GM19328 (cell line): Measurements from ENCODE around the gene GRIK2.

Experiments
- ATAC-seq: cut with Tn5 transposase; IDR thresholded peaks from one replicate; pipeline ENCODE4 v1.9.1; 2021; ENCODE audit warnings: mild to moderate bottlenecking, moderate library complexity; ENCODE audit not compliant: unreplicated experiment

GRIK2 gene

GRCh38 chr6:101400326-101401135 is 7.0 kb downstream of the GRIK2 start:
- ATAC-seq: no peak

- ATAC-seq: no peak
Observed at GRCh38 chr6:101401171-101401570, 7.7 kb downstream of the GRIK2 start.

- no peak for ATAC-seq
Observed at GRCh38 chr6:101401792-101402621, 8.5 kb downstream of the GRIK2 start.

- ATAC-seq: no peak
Observed at GRCh38 chr6:101402622-101403031, 9.1 kb downstream of the GRIK2 start.

- ATAC-seq: no peak
Observed at GRCh38 chr6:101403216-101403945, 9.9 kb downstream of the GRIK2 start.

GRCh38 chr6:101404775-101405174 is 11.3 kb downstream of the GRIK2 start:
- ATAC-seq: no peak

- no peak for ATAC-seq
Observed at GRCh38 chr6:101413773-101414172, 20.3 kb downstream of the GRIK2 start.

GRCh38 chr6:101417900-101418299 is 24.4 kb downstream of the GRIK2 start:
- ATAC-seq: no peak

GRCh38 chr6:101422251-101422650 is 28.7 kb downstream of the GRIK2 start:
- ATAC-seq: no peak

GRCh38 chr6:101422811-101423210 is 29.3 kb downstream of the GRIK2 start:
- no peak for ATAC-seq

- no peak for ATAC-seq
Observed at GRCh38 chr6:101429270-101429669, 35.8 kb downstream of the GRIK2 start.

- ATAC-seq: no peak
Observed at GRCh38 chr6:101429845-101430244, 36.3 kb downstream of the GRIK2 start.

- no peak for ATAC-seq
Observed at GRCh38 chr6:101433141-101433540, 39.6 kb downstream of the GRIK2 start.

GRCh38 chr6:101434601-101435000 is 41.1 kb downstream of the GRIK2 start:
- no peak for ATAC-seq

- ATAC-seq: no peak
Observed at GRCh38 chr6:101435038-101435437, 41.5 kb downstream of the GRIK2 start.

- no peak for ATAC-seq
Observed at GRCh38 chr6:101439790-101440189, 46.3 kb downstream of the GRIK2 start.

- no peak for ATAC-seq
Observed at GRCh38 chr6:101443315-101443714, 49.8 kb downstream of the GRIK2 start.

- no peak for ATAC-seq
Observed at GRCh38 chr6:101444717-101445116, 51.2 kb downstream of the GRIK2 start.

- no peak for ATAC-seq
Observed at GRCh38 chr6:101445527-101445926, 52.0 kb downstream of the GRIK2 start.

- no peak for ATAC-seq
Observed at GRCh38 chr6:101450901-101451300, 57.4 kb downstream of the GRIK2 start.

- ATAC-seq: no peak
Observed at GRCh38 chr6:101451981-101452380, 58.5 kb downstream of the GRIK2 start.
